Measurements from ENCODE around the gene S1PR2.
A peak's percentile ranks its signal among the peaks of the same experiment; 100 is the strongest.

S1PR2 gene

GRCh38 chr19:10193790-10194499 lies 37.2 kb downstream of the S1PR2 start:
- H3K27ac ChIP-seq (ENCODE audit: insufficient read depth in 1 of 2, low read depth in 1 of 2, low read length in 2 of 2, poor library complexity in 1 of 2, severe bottlenecking in 2 of 2) = peak overlapping the region; percentile 61 to 67
- WGBS (ENCODE audit: insufficient coverage) = 5% methylated on average over 27 of the region's 30 CpGs
- ChIA-PET CTCF (interaction anchor here (1.3 to 2.2 kb wide), 3 partner anchors 16 to 56 kb away, joined by 3 to 7 read pairs (median 4); no protein-coding TSS in a partner anchor), POLR2A (interaction anchor here (0.6 to 0.9 kb wide), 2 partner anchors 56 to 104 kb away, joined by 3 read pairs; no protein-coding TSS in a partner anchor)
- H3K9me3 ChIP-seq (ENCODE audit: control extremely low read depth in 1 of 5, control insufficient read depth in 4 of 5, insufficient read depth in 2 of 5, low read depth in 1 of 5, low read length in 4 of 5) = no peaks in the 10 kb centered on the region
- H3K27me3 ChIP-seq (replicated peaks in 2 of 5; ENCODE audit: control insufficient read depth in 4 of 5, insufficient read depth in 5 of 5, low read length in 4 of 5) = no peaks in the 10 kb centered on the region
- H3K36me3 ChIP-seq (ENCODE audit: control insufficient read depth in 4 of 4, insufficient read depth in 4 of 4, low read length in 3 of 4) = peaks cover 3 to 23% (median 9%) of the 10 kb centered on the region in 4 experiments
- H3K4me3 ChIP-seq (ENCODE audit: control insufficient read depth in 1 of 7, extremely low read depth in 1 of 7, insufficient read depth in 4 of 7, low read depth in 2 of 7, low read length in 6 of 7) = peak overlapping the region; percentile 80 to 96 (median 89)
- peaks cover 3 to 21% (median 16%) of the 10 kb centered on the region in 4 experiments for H3K4me1 ChIP-seq (ENCODE audit: control extremely low read depth in 1 of 4, control insufficient read depth in 4 of 4, insufficient read depth in 4 of 4, low read length in 3 of 4)
- DNase-seq = peak in 1 of 3 donors; percentile 19

GRCh38 chr19:10192922-10193321 lies 38.2 kb downstream of the S1PR2 start:
- WGBS (ENCODE audit: insufficient coverage) = 100% methylated on average over 1 of the region's 6 CpGs
- ChIA-PET POLR2A (no interaction called here), CTCF (interaction anchor here (2.2 kb wide), 1 partner anchor 57 kb away, joined by 7 read pairs; no protein-coding TSS in a partner anchor)
- Histone ChIP-seq H3K27me3 (replicated peaks in 2 of 5; ENCODE audit: control insufficient read depth in 4 of 5, insufficient read depth in 5 of 5, low read length in 4 of 5) (no peaks in the 10 kb centered on the region), H3K4me1 (ENCODE audit: control extremely low read depth in 1 of 4, control insufficient read depth in 4 of 4, insufficient read depth in 4 of 4, low read length in 3 of 4) (peaks cover 3 to 18% (median 16%) of the 10 kb centered on the region in 4 experiments), H3K27ac (ENCODE audit: insufficient read depth in 1 of 2, low read depth in 1 of 2, low read length in 2 of 2, poor library complexity in 1 of 2, severe bottlenecking in 2 of 2) (peak overlapping the region in 1 of 2 experiments; percentile 67), H3K4me3 (ENCODE audit: control insufficient read depth in 1 of 7, extremely low read depth in 1 of 7, insufficient read depth in 4 of 7, low read depth in 2 of 7, low read length in 6 of 7) (peak overlapping the region in 2 of 7 experiments; percentile 42 to 96), H3K9me3 (ENCODE audit: control extremely low read depth in 1 of 5, control insufficient read depth in 4 of 5, insufficient read depth in 2 of 5, low read depth in 1 of 5, low read length in 4 of 5) (no peaks in the 10 kb centered on the region), H3K36me3 (ENCODE audit: control insufficient read depth in 4 of 4, insufficient read depth in 4 of 4, low read length in 3 of 4) (peaks cover 3 to 31% (median 10%) of the 10 kb centered on the region in 4 experiments)
- DNase-seq = no peak

GRCh38 chr19:10191347-10191746 lies 39.8 kb downstream of the S1PR2 start:
- ChIA-PET POLR2A (interaction anchor here (0.7 kb wide), 1 partner anchor 49 kb away, joined by 3 read pairs; no protein-coding TSS in a partner anchor), CTCF (interaction anchor here (2.2 kb wide), 1 partner anchor 58 kb away, joined by 7 read pairs; no protein-coding TSS in a partner anchor)
- H3K27ac ChIP-seq (ENCODE audit: insufficient read depth in 1 of 2, low read depth in 1 of 2, low read length in 2 of 2, poor library complexity in 1 of 2, severe bottlenecking in 2 of 2) = no peak overlapping the region
- H3K4me3 ChIP-seq (ENCODE audit: control insufficient read depth in 1 of 7, extremely low read depth in 1 of 7, insufficient read depth in 4 of 7, low read depth in 2 of 7, low read length in 6 of 7) = no peak overlapping the region
- DNase-seq = no peak
- no peaks in the 10 kb centered on the region for H3K9me3 ChIP-seq (ENCODE audit: control extremely low read depth in 1 of 5, control insufficient read depth in 4 of 5, insufficient read depth in 2 of 5, low read depth in 1 of 5, low read length in 4 of 5)
- peaks cover 3 to 18% (median 16%) of the 10 kb centered on the region in 4 experiments for H3K4me1 ChIP-seq (ENCODE audit: control extremely low read depth in 1 of 4, control insufficient read depth in 4 of 4, insufficient read depth in 4 of 4, low read length in 3 of 4)
- H3K27me3 ChIP-seq (replicated peaks in 2 of 5; ENCODE audit: control insufficient read depth in 4 of 5, insufficient read depth in 5 of 5, low read length in 4 of 5) = no peaks in the 10 kb centered on the region
- peaks cover 3 to 45% (median 15%) of the 10 kb centered on the region in 4 experiments for H3K36me3 ChIP-seq (ENCODE audit: control insufficient read depth in 4 of 4, insufficient read depth in 4 of 4, low read length in 3 of 4)
- whole genome bisulfite sequencing (ENCODE audit: insufficient coverage) = 100% methylated on average over 2 of the region's 2 CpGs

- Histone ChIP-seq H3K4me3 (ENCODE audit: control insufficient read depth in 1 of 7, extremely low read depth in 1 of 7, insufficient read depth in 4 of 7, low read depth in 2 of 7, low read length in 6 of 7) (no peak overlapping the region), H3K36me3 (ENCODE audit: control insufficient read depth in 4 of 4, insufficient read depth in 4 of 4, low read length in 3 of 4) (peaks cover 3 to 52% (median 23%) of the 10 kb centered on the region in 4 experiments), H3K27me3 (replicated peaks in 2 of 5; ENCODE audit: control insufficient read depth in 4 of 5, insufficient read depth in 5 of 5, low read length in 4 of 5) (no peaks in the 10 kb centered on the region), H3K9me3 (ENCODE audit: control extremely low read depth in 1 of 5, control insufficient read depth in 4 of 5, insufficient read depth in 2 of 5, low read depth in 1 of 5, low read length in 4 of 5) (no peaks in the 10 kb centered on the region), H3K4me1 (ENCODE audit: control extremely low read depth in 1 of 4, control insufficient read depth in 4 of 4, insufficient read depth in 4 of 4, low read length in 3 of 4) (peaks cover 3 to 15% (median 14%) of the 10 kb centered on the region in 4 experiments), H3K27ac (ENCODE audit: insufficient read depth in 1 of 2, low read depth in 1 of 2, low read length in 2 of 2, poor library complexity in 1 of 2, severe bottlenecking in 2 of 2) (no peak overlapping the region)
- CTCF ChIA-PET = no interaction called here
- WGBS (ENCODE audit: insufficient coverage) = 94% methylated on average over 5 of the region's 5 CpGs
- POLR2A ChIA-PET = no interaction called here
- no peak for DNase-seq
Observed at GRCh38 chr19:10190026-10190425, 41.1 kb downstream of the S1PR2 start.

GRCh38 chr19:10189616-10190015 lies 41.5 kb downstream of the S1PR2 start:
- POLR2A ChIA-PET = no interaction called here
- Histone ChIP-seq H3K4me3 (ENCODE audit: control insufficient read depth in 1 of 7, extremely low read depth in 1 of 7, insufficient read depth in 4 of 7, low read depth in 2 of 7, low read length in 6 of 7) (no peak overlapping the region), H3K27me3 (replicated peaks in 2 of 5; ENCODE audit: control insufficient read depth in 4 of 5, insufficient read depth in 5 of 5, low read length in 4 of 5) (no peaks in the 10 kb centered on the region), H3K36me3 (ENCODE audit: control insufficient read depth in 4 of 4, insufficient read depth in 4 of 4, low read length in 3 of 4) (peaks cover 3 to 56% (median 27%) of the 10 kb centered on the region in 4 experiments), H3K27ac (ENCODE audit: insufficient read depth in 1 of 2, low read depth in 1 of 2, low read length in 2 of 2, poor library complexity in 1 of 2, severe bottlenecking in 2 of 2) (peak overlapping the region in 1 of 2 experiments; percentile 32), H3K9me3 (ENCODE audit: control extremely low read depth in 1 of 5, control insufficient read depth in 4 of 5, insufficient read depth in 2 of 5, low read depth in 1 of 5, low read length in 4 of 5) (no peaks in the 10 kb centered on the region), H3K4me1 (ENCODE audit: control extremely low read depth in 1 of 4, control insufficient read depth in 4 of 4, insufficient read depth in 4 of 4, low read length in 3 of 4) (peaks cover 3 to 15% (median 14%) of the 10 kb centered on the region in 4 experiments)
- CTCF ChIA-PET = no interaction called here
- WGBS (ENCODE audit: insufficient coverage) = 94% methylated on average over 2 of the region's 5 CpGs
- DNase-seq = no peak

- Histone ChIP-seq H3K9me3 (ENCODE audit: control extremely low read depth in 1 of 5, control insufficient read depth in 4 of 5, insufficient read depth in 2 of 5, low read depth in 1 of 5, low read length in 4 of 5) (no peaks in the 10 kb centered on the region), H3K4me3 (ENCODE audit: control insufficient read depth in 1 of 7, extremely low read depth in 1 of 7, insufficient read depth in 4 of 7, low read depth in 2 of 7, low read length in 6 of 7) (no peak overlapping the region), H3K36me3 (ENCODE audit: control insufficient read depth in 4 of 4, insufficient read depth in 4 of 4, low read length in 3 of 4) (peaks cover 3 to 62% (median 37%) of the 10 kb centered on the region in 4 experiments), H3K27me3 (replicated peaks in 2 of 5; ENCODE audit: control insufficient read depth in 4 of 5, insufficient read depth in 5 of 5, low read length in 4 of 5) (no peaks in the 10 kb centered on the region), H3K4me1 (ENCODE audit: control extremely low read depth in 1 of 4, control insufficient read depth in 4 of 4, insufficient read depth in 4 of 4, low read length in 3 of 4) (no peaks in the 10 kb centered on the region), H3K27ac (ENCODE audit: insufficient read depth in 1 of 2, low read depth in 1 of 2, low read length in 2 of 2, poor library complexity in 1 of 2, severe bottlenecking in 2 of 2) (peak overlapping the region; percentile 20 to 64)
- 94% methylated on average over 10 of the region's 11 CpGs for WGBS (ENCODE audit: insufficient coverage)
- POLR2A ChIA-PET = no interaction called here
- no peak for DNase-seq
- CTCF ChIA-PET = interaction anchor here (0.9 to 2.6 kb wide), 3 partner anchors 20 to 63 kb away, joined by 3 to 8 read pairs (median 5); no protein-coding TSS in a partner anchor
Observed at GRCh38 chr19:10187315-10187714, 43.8 kb downstream of the S1PR2 start.

- ChIA-PET POLR2A (no interaction called here), CTCF (interaction anchor here (0.7 kb wide), 1 partner anchor 65 kb away, joined by 3 read pairs; no protein-coding TSS in a partner anchor)
- Histone ChIP-seq H3K36me3 (ENCODE audit: control insufficient read depth in 4 of 4, insufficient read depth in 4 of 4, low read length in 3 of 4) (peaks cover 6 to 69% (median 43%) of the 10 kb centered on the region in 4 experiments), H3K4me1 (ENCODE audit: control extremely low read depth in 1 of 4, control insufficient read depth in 4 of 4, insufficient read depth in 4 of 4, low read length in 3 of 4) (no peaks in the 10 kb centered on the region), H3K27me3 (replicated peaks in 2 of 5; ENCODE audit: control insufficient read depth in 4 of 5, insufficient read depth in 5 of 5, low read length in 4 of 5) (no peaks in the 10 kb centered on the region), H3K27ac (ENCODE audit: insufficient read depth in 1 of 2, low read depth in 1 of 2, low read length in 2 of 2, poor library complexity in 1 of 2, severe bottlenecking in 2 of 2) (peak overlapping the region in 1 of 2 experiments; percentile 19), H3K9me3 (ENCODE audit: control extremely low read depth in 1 of 5, control insufficient read depth in 4 of 5, insufficient read depth in 2 of 5, low read depth in 1 of 5, low read length in 4 of 5) (no peaks in the 10 kb centered on the region), H3K4me3 (ENCODE audit: control insufficient read depth in 1 of 7, extremely low read depth in 1 of 7, insufficient read depth in 4 of 7, low read depth in 2 of 7, low read length in 6 of 7) (no peak overlapping the region)
- 86% methylated on average over 1 of the region's 5 CpGs for WGBS (ENCODE audit: insufficient coverage)
- no peak for DNase-seq
Observed at GRCh38 chr19:10184636-10185035, 46.5 kb downstream of the S1PR2 start.
